ENCODE results near the gene PHOX2A.

Gene PHOX2A

DNA sequence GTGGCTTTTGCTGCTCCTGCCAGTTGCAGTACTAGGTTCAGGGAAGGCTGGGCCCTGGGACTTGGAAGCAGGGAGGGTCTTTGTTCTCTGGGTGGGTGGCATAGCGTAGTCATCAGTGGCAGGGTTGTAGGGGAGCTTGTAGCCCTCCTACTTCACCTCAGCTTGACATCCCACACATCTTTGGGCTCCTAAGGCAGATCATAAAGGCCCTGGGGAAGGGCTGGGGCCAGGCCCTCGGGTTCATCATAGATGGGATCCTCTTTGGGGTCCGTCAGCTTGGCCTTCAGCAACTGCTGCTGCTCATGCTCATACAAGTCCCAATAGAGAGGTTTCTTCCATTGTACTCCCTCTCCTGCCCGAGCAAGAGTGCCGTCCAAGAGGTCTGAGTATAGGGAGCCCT is 6.0 kb upstream of the PHOX2A start:
- Histone ChIP-seq H3K36me3 (no peaks in the 10 kb centered on the region), H3K4me3 (ENCODE audit: low read depth in 1 of 2, low read length in 1 of 2) (no peak overlapping the region), H3K27ac (no peak overlapping the region), H3K4me1 (ENCODE audit: control insufficient read depth in 1 of 2, insufficient read depth in 1 of 2, low read depth in 1 of 2, low read length in 1 of 2) (no peaks in the 10 kb centered on the region), H3K27me3 (peaks cover 94% of the 10 kb centered on the region), H3K9me3 (no peaks in the 10 kb centered on the region)
- TF ChIP-seq, protein P1, sequence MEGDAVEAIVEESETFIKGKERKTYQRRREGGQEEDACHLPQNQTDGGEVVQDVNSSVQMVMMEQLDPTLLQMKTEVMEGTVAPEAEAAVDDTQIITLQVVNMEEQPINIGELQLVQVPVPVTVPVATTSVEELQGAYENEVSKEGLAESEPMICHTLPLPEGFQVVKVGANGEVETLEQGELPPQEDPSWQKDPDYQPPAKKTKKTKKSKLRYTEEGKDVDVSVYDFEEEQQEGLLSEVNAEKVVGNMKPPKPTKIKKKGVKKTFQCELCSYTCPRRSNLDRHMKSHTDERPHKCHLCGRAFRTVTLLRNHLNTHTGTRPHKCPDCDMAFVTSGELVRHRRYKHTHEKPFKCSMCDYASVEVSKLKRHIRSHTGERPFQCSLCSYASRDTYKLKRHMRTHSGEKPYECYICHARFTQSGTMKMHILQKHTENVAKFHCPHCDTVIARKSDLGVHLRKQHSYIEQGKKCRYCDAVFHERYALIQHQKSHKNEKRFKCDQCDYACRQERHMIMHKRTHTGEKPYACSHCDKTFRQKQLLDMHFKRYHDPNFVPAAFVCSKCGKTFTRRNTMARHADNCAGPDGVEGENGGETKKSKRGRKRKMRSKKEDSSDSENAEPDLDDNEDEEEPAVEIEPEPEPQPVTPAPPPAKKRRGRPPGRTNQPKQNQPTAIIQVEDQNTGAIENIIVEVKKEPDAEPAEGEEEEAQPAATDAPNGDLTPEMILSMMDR (IDR thresholded peaks at IDR 0.05), result no peak

DNA sequence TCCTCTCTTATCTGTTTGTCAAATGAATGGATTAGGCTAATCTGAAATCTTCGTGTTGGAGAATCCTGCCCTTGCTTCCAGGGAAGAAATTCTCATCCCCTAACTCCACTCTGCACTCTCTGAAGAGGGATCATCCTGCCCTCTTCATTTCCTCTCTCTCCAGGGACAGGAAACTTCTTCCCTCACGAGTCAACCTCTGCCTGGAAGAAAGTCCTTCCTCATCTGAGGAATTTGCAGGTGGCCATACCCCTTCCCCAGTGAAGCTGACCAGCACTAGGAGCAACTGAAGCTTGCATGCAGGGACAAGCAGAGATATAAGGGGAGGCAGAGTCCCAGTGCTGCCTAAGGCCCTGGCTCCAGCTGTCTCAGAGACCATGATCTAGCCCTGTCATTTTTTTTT is 3.6 kb upstream of the PHOX2A start:
- Histone ChIP-seq H3K36me3 (no peaks in the 10 kb centered on the region), H3K27ac (no peak overlapping the region), H3K27me3 (peaks cover 99% of the 10 kb centered on the region), H3K9me3 (no peaks in the 10 kb centered on the region), H3K4me1 (ENCODE audit: control insufficient read depth in 1 of 2, insufficient read depth in 1 of 2, low read depth in 1 of 2, low read length in 1 of 2) (peaks cover 0 to 9% of the 10 kb centered on the region in 2 experiments), H3K4me3 (ENCODE audit: low read depth in 1 of 2, low read length in 1 of 2) (no peak overlapping the region)
- TF ChIP-seq, protein P1 (IDR thresholded peaks at IDR 0.05), result no peak

DNA sequence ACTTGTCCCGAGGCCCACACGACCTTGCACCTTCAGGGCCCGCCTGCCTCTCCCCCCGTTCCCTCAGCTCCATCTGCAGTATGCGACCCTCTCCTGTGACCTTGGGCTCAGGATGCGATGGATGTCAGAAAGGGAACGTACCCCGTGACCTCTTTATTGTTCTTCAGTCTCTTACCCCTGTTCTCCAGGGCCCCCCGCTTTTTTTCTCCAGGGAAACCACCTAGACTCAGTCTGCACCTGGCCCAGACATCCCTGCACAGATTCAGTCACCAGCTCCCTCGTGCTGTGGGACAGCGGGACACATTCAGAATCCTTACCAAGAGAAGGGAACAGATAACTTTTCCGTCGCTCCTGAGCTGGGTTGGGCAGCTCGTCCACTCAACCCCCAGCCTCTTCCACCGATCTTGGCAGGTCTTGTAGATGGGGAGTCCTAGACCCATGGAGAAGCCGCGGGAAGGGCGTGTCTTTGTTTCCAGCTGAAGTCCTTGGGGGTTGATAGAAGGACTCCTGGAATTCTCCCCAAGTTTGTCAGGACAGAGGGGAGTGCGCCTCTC is 1.4 kb upstream of the PHOX2A start:
- no peaks in the 10 kb centered on the region for H3K36me3 ChIP-seq
- no peaks in the 10 kb centered on the region for H3K9me3 ChIP-seq
- TF ChIP-seq, protein P1 (IDR thresholded peaks at IDR 0.05), result no peak
- peaks cover 100% of the 10 kb centered on the region for H3K27me3 ChIP-seq
- H3K4me1 ChIP-seq (ENCODE audit: control insufficient read depth in 1 of 2, insufficient read depth in 1 of 2, low read depth in 1 of 2, low read length in 1 of 2), result peaks cover 3 to 17% of the 10 kb centered on the region in 2 experiments
- H3K4me3 ChIP-seq (ENCODE audit: low read depth in 1 of 2, low read length in 1 of 2), result no peak overlapping the region
- no peak overlapping the region for H3K27ac ChIP-seq

DNA sequence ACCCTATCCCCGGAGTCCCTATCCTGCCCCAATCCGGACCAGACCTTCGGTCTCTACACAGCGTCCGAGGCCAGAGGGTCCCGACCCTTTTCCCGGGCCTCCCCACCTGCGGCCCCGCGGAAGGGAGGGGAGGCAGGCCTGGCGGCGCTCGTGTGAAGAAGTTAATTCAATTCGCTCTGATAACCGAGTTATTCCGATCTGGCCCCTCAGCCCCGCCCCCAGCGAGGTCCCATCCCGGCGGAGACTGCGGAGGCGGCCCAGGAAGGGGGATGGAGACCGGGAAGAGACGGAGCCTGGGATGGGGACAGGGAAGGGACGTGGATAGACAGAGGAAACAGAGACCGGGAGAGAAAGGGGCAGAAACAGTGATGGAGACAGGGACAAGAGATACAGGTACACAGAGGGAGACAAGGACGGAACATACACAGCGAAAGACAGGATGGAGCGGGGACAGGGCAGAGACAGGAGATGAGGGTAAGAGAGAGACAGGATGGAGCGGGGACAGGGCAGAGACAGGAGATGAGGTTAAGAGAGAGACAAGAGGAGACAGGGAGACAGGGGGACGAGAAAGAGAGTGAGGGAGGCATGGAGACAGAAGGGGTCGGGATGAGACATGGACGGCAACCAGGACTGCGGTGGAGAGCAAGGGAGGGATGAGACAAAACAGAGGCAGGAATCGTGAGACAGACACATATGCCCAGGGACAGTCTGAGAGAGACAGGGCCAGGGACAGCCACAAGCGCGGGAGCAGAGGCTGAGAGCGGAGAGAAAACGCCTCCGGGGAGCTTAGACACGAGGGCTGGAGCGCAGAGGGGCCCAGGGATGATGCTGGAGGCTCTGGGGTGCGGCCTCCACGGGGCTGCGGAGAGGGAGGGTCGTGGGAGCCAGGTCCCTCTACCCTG is 636 bp upstream of the PHOX2A start:
- no peaks in the 10 kb centered on the region for H3K9me3 ChIP-seq
- H3K27me3 ChIP-seq, result peaks cover 100% of the 10 kb centered on the region

DNA sequence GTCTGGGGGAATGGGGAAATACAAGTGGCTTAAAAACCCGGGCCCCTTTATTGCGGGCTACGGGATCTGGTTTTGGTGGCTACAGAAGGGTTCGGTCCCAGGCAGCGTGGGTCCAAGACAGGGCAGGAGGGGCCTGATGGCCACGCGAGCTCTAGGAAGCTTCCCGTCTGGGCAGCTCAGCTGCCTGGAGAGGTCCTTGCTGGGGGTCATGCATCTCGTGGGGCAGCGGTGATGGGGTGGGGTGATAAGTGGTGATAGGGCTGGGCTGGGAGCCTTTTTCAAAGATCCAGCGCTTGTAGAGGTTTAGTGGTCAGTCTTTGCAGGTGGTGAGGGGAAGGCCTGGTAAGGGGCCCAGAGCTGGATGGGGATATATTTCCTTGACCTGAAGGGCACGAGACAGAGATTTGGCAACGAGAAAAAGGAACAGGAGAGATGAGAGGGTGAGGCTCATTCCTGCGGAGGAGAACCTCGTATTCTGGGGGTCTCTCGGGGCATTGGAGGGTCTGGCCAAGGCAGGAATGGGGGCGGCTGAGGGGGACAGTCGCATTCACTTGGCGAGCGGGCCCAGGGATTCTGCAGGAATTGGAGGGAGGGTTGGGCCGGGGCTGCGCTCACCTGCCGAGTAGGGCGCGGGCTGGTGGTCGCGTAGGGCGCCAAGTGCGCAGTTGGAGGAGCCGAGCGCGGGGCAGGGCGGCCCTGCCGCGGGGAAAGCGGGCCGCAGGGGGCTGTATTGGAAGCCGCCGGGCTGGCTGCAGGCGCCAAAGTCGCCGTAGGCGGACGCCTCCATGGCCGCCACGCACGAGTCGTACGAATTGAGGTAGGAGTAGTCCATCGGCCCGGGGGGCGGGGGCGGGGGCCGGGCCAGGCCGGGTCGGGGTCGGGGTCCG is 560 bp downstream of the PHOX2A start:
- Histone ChIP-seq H3K27ac (no peak overlapping the region), H3K4me3 (ENCODE audit: low read depth in 1 of 2, low read length in 1 of 2) (no peak overlapping the region), H3K4me1 (ENCODE audit: control insufficient read depth in 1 of 2, insufficient read depth in 1 of 2, low read depth in 1 of 2, low read length in 1 of 2) (peaks cover 14 to 30% of the 10 kb centered on the region in 2 experiments), H3K36me3 (peaks cover 5% of the 10 kb centered on the region), H3K27me3 (peaks cover 100% of the 10 kb centered on the region), H3K9me3 (no peaks in the 10 kb centered on the region)
- TF ChIP-seq, protein P1 (IDR thresholded peaks at IDR 0.05), result no peak

More for the DNA sequence above, 636 bp upstream of the PHOX2A start:
- no peak overlapping the region for H3K4me3 ChIP-seq (ENCODE audit: low read depth in 1 of 2, low read length in 1 of 2)
- no peaks in the 10 kb centered on the region for H3K36me3 ChIP-seq
- no peak overlapping the region for H3K27ac ChIP-seq
- TF ChIP-seq, protein P1 (IDR thresholded peaks at IDR 0.05), result no peak
- H3K4me1 ChIP-seq (ENCODE audit: control insufficient read depth in 1 of 2, insufficient read depth in 1 of 2, low read depth in 1 of 2, low read length in 1 of 2), result peaks cover 9 to 24% of the 10 kb centered on the region in 2 experiments

Data from neutrophil (primary cell).